ENCODE data around the gene GPC5.

GRCh38 chr13:91802957-91803356 is 404.5 kb downstream of the GPC5 start:
- TF ChIP-seq REST (IDR thresholded peaks at IDR 0.05; ENCODE audit: low read depth) (no peak), YY1 (IDR thresholded peaks at IDR 0.05; ENCODE audit: low read depth) (no peak), RAD21 (IDR thresholded peaks at IDR 0.05; ENCODE audit: low read depth) (no peak), EGR1 (IDR thresholded peaks at IDR 0.05) (no peak)
- TF ChIP-seq, protein P1, sequence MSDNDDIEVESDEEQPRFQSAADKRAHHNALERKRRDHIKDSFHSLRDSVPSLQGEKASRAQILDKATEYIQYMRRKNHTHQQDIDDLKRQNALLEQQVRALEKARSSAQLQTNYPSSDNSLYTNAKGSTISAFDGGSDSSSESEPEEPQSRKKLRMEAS (IDR thresholded peaks at IDR 0.05): no peak
